ENCODE results near the gene JAK1. TPM values are rescaled to one million over a fixed set of nuclear protein-coding genes. Genes with fewer than 3 reads are reported as not detected.

JAK1 gene
- total and polyA plus RNA-seq, 10 donors, result 46.6 to 270 (median 205) TPM

GRCh38 chr1:64848136-64848535 is 118.2 kb downstream of the JAK1 start:
- Histone ChIP-seq H3K36me3 (peaks cover 0 to 100% (median 95%) of the 10 kb centered on the region in 6 donors), H3K27me3 (replicated peaks in 1 of 7) (no peaks in the 10 kb centered on the region), H3K4me3 (no peak overlapping the region), H3K4me1 (peaks cover 0 to 18% (median 2%) of the 10 kb centered on the region in 6 donors), H3K9me3 (no peaks in the 10 kb centered on the region), H3K27ac (no peak overlapping the region)
- 91 to 99% (median 94%) methylated on average over 3 of the region's 3 CpGs for WGBS, 5 donors
- no peak for TF ChIP-seq POLR2A (IDR thresholded peaks at IDR 0.05)
- TF ChIP-seq POLR2AphosphoS5 (IDR thresholded peaks at IDR 0.05), result no peak
- no peak for TF ChIP-seq CTCF (IDR thresholded peaks at IDR 0.05 in 8 of 11, conservative IDR thresholded peaks at IDR 0.05 in 3 of 11)
- no peak for DNase-seq
- intact Hi-C loops (cut with DNase I; ENCODE audit: low total_unique reads), result no loop called here

- WGBS, 5 donors, result 92 to 100% (median 96%) methylated on average over 3 to 4 of the region's 4 CpGs
- no peak overlapping the region for H3K27ac ChIP-seq
- peaks cover 0 to 100% (median 95%) of the 10 kb centered on the region in 6 donors for H3K36me3 ChIP-seq
- no peak for TF ChIP-seq CTCF (IDR thresholded peaks at IDR 0.05 in 8 of 11, conservative IDR thresholded peaks at IDR 0.05 in 3 of 11)
- no peak for TF ChIP-seq POLR2AphosphoS5 (IDR thresholded peaks at IDR 0.05)
- no peak for TF ChIP-seq POLR2A (IDR thresholded peaks at IDR 0.05)
- DNase-seq, result no peak
- H3K9me3 ChIP-seq, result no peaks in the 10 kb centered on the region
- no peaks in the 10 kb centered on the region for H3K27me3 ChIP-seq (replicated peaks in 1 of 7)
- H3K4me1 ChIP-seq, result peaks cover 0 to 23% (median 4%) of the 10 kb centered on the region in 6 donors
- no peak overlapping the region for H3K4me3 ChIP-seq
- intact Hi-C loops (cut with DNase I; ENCODE audit: low total_unique reads), result no loop called here
These were observed 118.7 kb downstream of the JAK1 start for GRCh38 chr1:64847666-64848065.

- no peak for DNase-seq
- Histone ChIP-seq H3K27me3 (replicated peaks in 1 of 7) (no peaks in the 10 kb centered on the region), H3K4me1 (peaks cover 4 to 26% (median 12%) of the 10 kb centered on the region in 6 donors), H3K4me3 (no peak overlapping the region), H3K36me3 (peaks cover 0 to 100% (median 94%) of the 10 kb centered on the region in 6 donors), H3K27ac (no peak overlapping the region), H3K9me3 (no peaks in the 10 kb centered on the region)
- TF ChIP-seq POLR2A (IDR thresholded peaks at IDR 0.05), result no peak
- no peak for TF ChIP-seq CTCF (IDR thresholded peaks at IDR 0.05 in 8 of 11, conservative IDR thresholded peaks at IDR 0.05 in 3 of 11)
- no peak for TF ChIP-seq POLR2AphosphoS5 (IDR thresholded peaks at IDR 0.05)
- WGBS, 5 donors, result 90 to 96% (median 93%) methylated on average over 10 of the region's 10 CpGs
- intact Hi-C loops (cut with DNase I; ENCODE audit: low total_unique reads), result no loop called here
These were observed 119.5 kb downstream of the JAK1 start for GRCh38 chr1:64846573-64847430.

GRCh38 chr1:64845831-64846425 is 120.4 kb downstream of the JAK1 start:
- H3K9me3 ChIP-seq, result no peaks in the 10 kb centered on the region
- H3K4me3 ChIP-seq, result no peak overlapping the region
- H3K27me3 ChIP-seq (replicated peaks in 1 of 7), result no peaks in the 10 kb centered on the region
- TF ChIP-seq CTCF (IDR thresholded peaks at IDR 0.05 in 8 of 11, conservative IDR thresholded peaks at IDR 0.05 in 3 of 11), result no peak
- peak in 1 of 3 donors; percentile 20 for TF ChIP-seq POLR2AphosphoS5 (IDR thresholded peaks at IDR 0.05)
- no peak for TF ChIP-seq POLR2A (IDR thresholded peaks at IDR 0.05)
- peaks cover 4 to 29% (median 14%) of the 10 kb centered on the region in 6 donors for H3K4me1 ChIP-seq
- WGBS, 5 donors, result 86 to 96% (median 94%) methylated on average over 11 to 13 of the region's 13 CpGs
- DNase-seq, result no peak
- H3K36me3 ChIP-seq, result peaks cover 0 to 100% (median 95%) of the 10 kb centered on the region in 6 donors
- intact Hi-C loops (cut with DNase I; ENCODE audit: low total_unique reads), result no loop called here
- H3K27ac ChIP-seq, result peak overlapping the region in 1 of 8 donors; percentile 17

Measured in spleen (tissue), 11 donors.